Testis (tissue), 3 donors: ENCODE data around the gene PDGFRA. TPM values are rescaled to one million over a fixed set of nuclear protein-coding genes. Genes with fewer than 3 reads are reported as not detected.

ENCODE experiments used
- DNase-seq: peaks from one replicate; pipeline ENCODE4 v3.0.0-alpha.2; 2019
- H3K27ac ChIP-seq, 2 donors: fragments of 200-600 bp; sonication (generic); one replicate each; pipeline ENCODE4 v1.5.1; 2019
- H3K27me3 ChIP-seq: fragments of 200-600 bp; sonication (generic); one replicate; pipeline ENCODE4 v1.5.1; 2019
- H3K36me3 ChIP-seq: fragments of 200-600 bp; sonication (generic); one replicate; pipeline ENCODE4 v1.5.1; 2017; ENCODE audit warnings: low read depth; ENCODE audit errors: missing control alignments
- H3K4me1 ChIP-seq: fragments of 200-600 bp; sonication (generic); one replicate; pipeline ENCODE4 v1.5.1; 2019
- H3K4me3 ChIP-seq, 2 donors: fragments of 200-600 bp; sonication (generic); one replicate each; pipeline ENCODE4 v1.5.1; 2017 to 2019
- H3K9me3 ChIP-seq: fragments of 200-600 bp; sonication (generic); one replicate; pipeline ENCODE4 v1.5.1; 2017
- CTCF ChIP-seq, 3 experiments: fragments of 450-650 bp in 2 of 3; fragments of 200-600 bp in 1 of 3; sonication (generic) in 1 of 3; IDR thresholded peaks; one replicate each; pipeline ENCODE4 v1.5.1; 2016 to 2019; ENCODE audit warnings: antibody characterized with exemption in 3 of 3, mild to moderate bottlenecking in 2 of 3, moderate library complexity in 1 of 3
- POLR2A ChIP-seq: fragments of 450-650 bp; IDR thresholded peaks from one replicate; pipeline ENCODE4 v1.6.1; 2017; ENCODE audit warnings: antibody characterized with exemption, mild to moderate bottlenecking, moderate library complexity
- WGBS, 2 donors: methylation state at CpG; one replicate each; pipeline ENCODE4 v1.1.5; 2018; 5-methylcytosine and 5-hydroxymethylcytosine counted together
- intact Hi-C: fragments of 100-400 bp; cut with DNase I; formaldehyde crosslinking; loops from one replicate; pipeline ENCODE4 v1.15.1; 2023; ENCODE audit warnings: low total_unique reads
- polyA plus RNA-seq: library from polyadenylated mRNA; stranded (reverse); fragments of 350-450 nt; fragmentation: Illumina TruSeq; extraction: RNeasy Lipid Tissue Mini Kit (QIAGEN cat#74804); gene quantifications from one replicate; pipeline ENCODE4 v1.2.3, GENCODE V29; 2014; ENCODE audit warnings: low read depth, low replicate concordance; ENCODE audit not compliant: insufficient read depth
- total RNA-seq, 2 donors: library from RNA; depleted of rRNA; stranded (reverse); fragments of >200 nt; gene quantifications; one replicate each; pipeline ENCODE4 v1.2.3, GENCODE V29; 2016

The PDGFRA gene
- total and polyA plus RNA-seq, 3 donors from 2014 or later: 26.2 to 86.1 (median 46.5) TPM

GRCh38 chr4:54254915-54255246 is 25.8 kb downstream of the PDGFRA start:
- Histone ChIP-seq H3K4me3 (no peak overlapping the region), H3K9me3 (no peaks in the 10 kb centered on the region), H3K27ac (no peak overlapping the region), H3K36me3 (no peaks in the 10 kb centered on the region), H3K27me3 (no peaks in the 10 kb centered on the region), H3K4me1 (peaks cover 5% of the 10 kb centered on the region)
- 48 to 63% methylated on average over 4 of the region's 4 CpGs for WGBS, 2 donors
- intact Hi-C loops: no loop called here
- DNase-seq: no peak
- TF ChIP-seq POLR2A (no peak), CTCF (IDR thresholded peaks at IDR 0.05) (no peak)

DNA sequence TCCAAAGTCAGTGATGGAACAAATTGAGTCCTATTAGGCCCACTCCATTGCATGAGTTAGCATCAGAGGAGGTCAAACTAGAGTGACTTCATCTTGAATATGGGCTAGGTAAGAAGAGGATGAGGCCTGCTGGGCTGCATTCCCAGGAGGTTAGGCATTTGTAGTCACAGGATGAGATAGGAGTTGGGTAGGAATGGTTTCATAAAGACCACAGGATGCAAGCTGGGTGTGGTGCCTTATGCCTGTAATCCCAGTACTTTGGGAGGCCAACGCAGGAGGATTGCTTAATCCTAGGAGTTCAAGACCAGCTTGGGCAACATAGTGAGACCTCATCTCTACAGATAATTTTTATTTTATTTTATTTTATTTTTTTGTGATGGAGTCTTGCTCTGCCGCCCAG is 26.8 kb downstream of the PDGFRA start:
- DNase-seq: no peak
- Histone ChIP-seq H3K27me3 (no peaks in the 10 kb centered on the region), H3K4me3 (no peak overlapping the region), H3K36me3 (no peaks in the 10 kb centered on the region), H3K4me1 (peaks cover 5% of the 10 kb centered on the region), H3K9me3 (no peaks in the 10 kb centered on the region), H3K27ac (no peak overlapping the region)
- intact Hi-C loops: no loop called here
- 95 to 96% methylated on average over 2 of the region's 2 CpGs for WGBS, 2 donors
- TF ChIP-seq CTCF (IDR thresholded peaks at IDR 0.05) (no peak), POLR2A (no peak)

GRCh38 chr4:54256491-54257486 is 27.7 kb downstream of the PDGFRA start:
- intact Hi-C loops: no loop called here
- DNase-seq: no peak

DNA sequence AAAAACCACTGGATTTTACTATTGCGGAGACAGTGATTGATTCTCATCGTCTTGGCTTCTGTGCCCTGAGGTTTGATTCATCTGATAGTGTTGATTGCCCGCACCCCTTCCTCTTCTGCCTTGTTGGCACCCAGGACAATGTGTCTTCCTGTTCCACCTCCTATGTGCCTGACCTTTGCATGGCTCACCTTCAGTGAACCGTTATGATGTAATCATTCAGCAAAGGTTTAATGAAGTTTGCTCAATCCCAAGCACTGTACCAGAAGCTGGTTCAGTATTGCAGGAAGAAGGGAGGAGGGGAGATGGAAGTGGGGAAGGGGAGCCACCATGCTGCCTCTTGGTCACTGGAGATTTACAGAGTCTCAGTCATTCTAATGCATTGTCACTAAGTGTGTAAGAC is 36.3 kb downstream of the PDGFRA start:
- Histone ChIP-seq H3K27ac (no peak overlapping the region), H3K4me1 (no peaks in the 10 kb centered on the region), H3K27me3 (no peaks in the 10 kb centered on the region), H3K4me3 (no peak overlapping the region), H3K9me3 (no peaks in the 10 kb centered on the region), H3K36me3 (no peaks in the 10 kb centered on the region)
- no peak for TF ChIP-seq CTCF (IDR thresholded peaks at IDR 0.05)
- TF ChIP-seq POLR2A: no peak
- intact Hi-C loops: no loop called here
- DNase-seq: no peak
- 75 to 91% methylated on average over 4 of the region's 4 CpGs for WGBS, 2 donors

More at GRCh38 chr4:54256491-54257486, 27.7 kb downstream of the PDGFRA start:
- TF ChIP-seq CTCF (IDR thresholded peaks at IDR 0.05): no peak
- TF ChIP-seq POLR2A: no peak
- no peak overlapping the region for H3K27ac ChIP-seq
- H3K27me3 ChIP-seq: no peaks in the 10 kb centered on the region
- H3K4me3 ChIP-seq: no peak overlapping the region
- H3K36me3 ChIP-seq: no peaks in the 10 kb centered on the region
- WGBS, 2 donors: 91 to 93% methylated on average over 11 of the region's 11 CpGs
- H3K9me3 ChIP-seq: no peaks in the 10 kb centered on the region
- H3K4me1 ChIP-seq: peaks cover 5% of the 10 kb centered on the region

GRCh38 chr4:54268151-54268550 is 39.1 kb downstream of the PDGFRA start:
- H3K27me3 ChIP-seq: no peaks in the 10 kb centered on the region
- H3K4me3 ChIP-seq: no peak overlapping the region
- H3K36me3 ChIP-seq: no peaks in the 10 kb centered on the region
- intact Hi-C loops: no loop called here
- no peaks in the 10 kb centered on the region for H3K4me1 ChIP-seq
- H3K9me3 ChIP-seq: no peaks in the 10 kb centered on the region
- DNase-seq: no peak
- TF ChIP-seq POLR2A (no peak), CTCF (IDR thresholded peaks at IDR 0.05) (no peak)
- H3K27ac ChIP-seq: no peak overlapping the region
